Head of caudate nucleus (tissue), 42 donors: ENCODE results near the gene GIPC2.

Source experiments
- DNase-seq, 42 donors: peaks; one replicate each; pipeline versions ENCODE4 v3.0.0 to v3.0.0-alpha.2; 2020 to 2021; ENCODE audit warnings: mixed read lengths in 7 of 42
- intact Hi-C: fragments of 100-400 bp; cut with DNase I; formaldehyde crosslinking; loops from one replicate; pipeline ENCODE4 v1.15.0; 2022

GIPC2 gene

GRCh38 chr1:78156805-78157521 is 111.2 kb downstream of the GIPC2 start:
- DNase-seq = no peak
- intact Hi-C loops = no loop called here

GRCh38 chr1:78165816-78166215 is 120.0 kb downstream of the GIPC2 start:
- intact Hi-C loops = no loop called here
- DNase-seq = no peak

- intact Hi-C loops = no loop called here
- DNase-seq = no peak
Measured at GRCh38 chr1:78168306-78168705, 122.5 kb downstream of the GIPC2 start.

GRCh38 chr1:78170859-78171258 is 125.1 kb downstream of the GIPC2 start:
- no peak for DNase-seq
- intact Hi-C loops = no loop called here

GRCh38 chr1:78171736-78172590 is 126.2 kb downstream of the GIPC2 start:
- intact Hi-C loops = no loop called here

GRCh38 chr1:78176448-78176847 is 130.7 kb downstream of the GIPC2 start:
- intact Hi-C loops = no loop called here
- DNase-seq = no peak

More at GRCh38 chr1:78171736-78172590, 126.2 kb downstream of the GIPC2 start:
- no peak for DNase-seq

GRCh38 chr1:78177708-78178270 is 132.0 kb downstream of the GIPC2 start:
- no peak for DNase-seq
- intact Hi-C loops = no loop called here

- DNase-seq = no peak
- intact Hi-C loops = no loop called here
Measured at GRCh38 chr1:78178816-78179215, 133.1 kb downstream of the GIPC2 start.

- intact Hi-C loops = no loop called here
Measured at GRCh38 chr1:78184460-78185072, 138.8 kb downstream of the GIPC2 start.

More at GRCh38 chr1:78184460-78185072, 138.8 kb downstream of the GIPC2 start:
- DNase-seq = no peak
